HFF-Myc (cell line): ENCODE data around the gene ITIH2.
"Not testable (repeated sequence)": the region's sequence is repeated elsewhere in the genome, so short reads cannot be mapped to it uniquely, and the experiment has no call there.

ENCODE experiments used
- DNase-seq: peaks from one replicate; pipeline ENCODE4 v3.0.0-alpha.2; 2011; ENCODE audit warnings: low read depth; ENCODE audit errors: extremely low read depth
- H3K4me3 ChIP-seq: replicated peaks from 2 replicates; pipeline ENCODE4 v1.5.1; 2011; ENCODE audit warnings: low read depth, mild to moderate bottlenecking, control low read depth, low read length
- CTCF ChIP-seq: IDR thresholded peaks from 2 replicates; pipeline ENCODE4 v1.5.1; 2012; ENCODE audit warnings: mild to moderate bottlenecking, low read depth, low read length, control low read depth; ENCODE audit errors: missing control alignments

The ITIH2 gene

GRCh38 chr10:7718685-7719084, 15.6 kb downstream of the ITIH2 start:
- DNase-seq = no peak
- no peak overlapping the region for H3K4me3 ChIP-seq

GRCh38 chr10:7720478-7720877, 17.4 kb downstream of the ITIH2 start:
- DNase-seq = no peak
- no peak overlapping the region for H3K4me3 ChIP-seq
- no peak for TF ChIP-seq CTCF

More at GRCh38 chr10:7718685-7719084, 15.6 kb downstream of the ITIH2 start:
- TF ChIP-seq CTCF = no peak

GRCh38 chr10:7722927-7723529, 19.9 kb downstream of the ITIH2 start:
- no peak overlapping the region for H3K4me3 ChIP-seq
- no peak for TF ChIP-seq CTCF
- no peak for DNase-seq

GRCh38 chr10:7734821-7735220, 31.7 kb downstream of the ITIH2 start:
- no peak for DNase-seq
- H3K4me3 ChIP-seq = no peak overlapping the region
- TF ChIP-seq CTCF = no peak

- no peak for DNase-seq
- no peak for TF ChIP-seq CTCF
- no peak overlapping the region for H3K4me3 ChIP-seq
These were observed 35.7 kb downstream of the ITIH2 start for GRCh38 chr10:7738536-7739407.

- TF ChIP-seq CTCF = no peak
- no peak for DNase-seq
- H3K4me3 ChIP-seq = no peak overlapping the region
These were observed 41.2 kb downstream of the ITIH2 start for GRCh38 chr10:7744307-7744706.

GRCh38 chr10:7748637-7749036, 45.5 kb downstream of the ITIH2 start:
- DNase-seq, H3K4me3 ChIP-seq: not testable (repeated sequence)
